ENCODE measurements around the gene KRT74. TPM values are rescaled to one million over a fixed set of nuclear protein-coding genes. Genes with fewer than 3 reads are reported as not detected.

Gene KRT74
- total and polyA plus RNA-seq, 9 of the 15 experiments (the other 6 are each of a cell fraction or from before 2014, with no cell fraction given), result not detected

- no peak overlapping the region for H3K4me2 ChIP-seq (ENCODE audit: insufficient read depth, low read length)
- intact Hi-C loops (cut with micrococcal nuclease), result no loop called here
Measured at GRCh38 chr12:52551216-52551865, 22.3 kb downstream of the KRT74 start.

More at GRCh38 chr12:52551216-52551865, 22.3 kb downstream of the KRT74 start:
- H3K4me1 ChIP-seq (replicated peaks in 1 of 2; ENCODE audit: control insufficient read depth in 2 of 2, insufficient read depth in 2 of 2, low read length in 2 of 2), result no peaks in the 10 kb centered on the region
- no peak for ATAC-seq
- no peak overlapping the region for H3K27ac ChIP-seq (ENCODE audit: extremely low read depth, low read depth, low read length)
- no peak overlapping the region for H3K4me3 ChIP-seq
- no peak overlapping the region for H2AFZ ChIP-seq (ENCODE audit: low read depth, low read length)
- ChIA-PET POLR2A (interaction anchor here (0.7 kb wide), 1 partner anchor 10 kb away, joined by 4 read pairs; no protein-coding TSS in a partner anchor), CTCF (ENCODE audit: low intra/inter-chr PET ratio) (no interaction called here)
- no TSS peak for BruUV-seq (replicated peaks)
- DNase-seq (ENCODE audit: extremely low read depth in 1 of 4, low spot score in 3 of 4), result no peak
- no peaks in the 10 kb centered on the region for H3K9me3 ChIP-seq (replicated peaks; ENCODE audit: control insufficient read depth, insufficient read depth, low read depth, low read length)
- peaks cover 18% of the 10 kb centered on the region; the same call in 1 of the 2 replicates for H4K20me1 ChIP-seq (replicated peaks; ENCODE audit: control insufficient read depth, insufficient read depth, low read length)
- FAIRE-seq, result no peak
- H3K9ac ChIP-seq (ENCODE audit: insufficient read depth in 1 of 2, low read depth in 2 of 2, low read length in 2 of 2), result no peak overlapping the region
- in situ Hi-C loops (cut with MboI), result no loop called here
- no peaks in the 10 kb centered on the region for H3K36me3 ChIP-seq (ENCODE audit: control insufficient read depth, insufficient read depth, low read length)
- no peaks in the 10 kb centered on the region for H3K79me2 ChIP-seq (ENCODE audit: control insufficient read depth, insufficient read depth, low read length)
- no peak for TF ChIP-seq MXI1 (IDR thresholded peaks at IDR 0.05; ENCODE audit: low read depth, low read length)
- TF ChIP-seq, protein P1, sequence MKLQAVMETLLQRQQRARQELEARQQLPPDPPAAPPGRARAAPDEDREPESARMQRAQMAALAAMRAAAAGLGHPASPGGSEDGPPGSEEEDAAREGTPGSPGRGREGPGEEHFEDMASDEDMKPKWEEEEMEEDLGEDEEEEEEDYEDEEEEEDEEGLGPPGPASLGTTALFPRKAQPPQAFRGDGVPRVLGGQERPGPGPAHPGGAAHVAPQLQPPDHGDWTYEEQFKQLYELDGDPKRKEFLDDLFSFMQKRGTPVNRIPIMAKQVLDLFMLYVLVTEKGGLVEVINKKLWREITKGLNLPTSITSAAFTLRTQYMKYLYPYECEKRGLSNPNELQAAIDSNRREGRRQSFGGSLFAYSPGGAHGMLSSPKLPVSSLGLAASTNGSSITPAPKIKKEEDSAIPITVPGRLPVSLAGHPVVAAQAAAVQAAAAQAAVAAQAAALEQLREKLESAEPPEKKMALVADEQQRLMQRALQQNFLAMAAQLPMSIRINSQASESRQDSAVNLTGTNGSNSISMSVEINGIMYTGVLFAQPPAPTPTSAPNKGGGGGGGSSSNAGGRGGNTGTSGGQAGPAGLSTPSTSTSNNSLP (IDR thresholded peaks at IDR 0.05; ENCODE audit: borderline replicate concordance, low read depth, low read length), result no peak
- TF ChIP-seq ZNF717 (CRISPR knock-in tag; IDR thresholded peaks at IDR 0.05), result no peak
- TF ChIP-seq EHMT2 (IDR thresholded peaks at IDR 0.05), result no peak
- no peak for TF ChIP-seq ZZZ3 (IDR thresholded peaks at IDR 0.05)
- no peak for TF ChIP-seq NONO (IDR thresholded peaks at IDR 0.05; ENCODE audit: low read depth in 2 of 2, low read length in 1 of 2)
- TF ChIP-seq SRSF3 (IDR thresholded peaks at IDR 0.05; ENCODE audit: insufficient read depth, low read length), result no peak
- no peak for TF ChIP-seq MCM7 (IDR thresholded peaks at IDR 0.05)
- TF ChIP-seq, protein P2, sequence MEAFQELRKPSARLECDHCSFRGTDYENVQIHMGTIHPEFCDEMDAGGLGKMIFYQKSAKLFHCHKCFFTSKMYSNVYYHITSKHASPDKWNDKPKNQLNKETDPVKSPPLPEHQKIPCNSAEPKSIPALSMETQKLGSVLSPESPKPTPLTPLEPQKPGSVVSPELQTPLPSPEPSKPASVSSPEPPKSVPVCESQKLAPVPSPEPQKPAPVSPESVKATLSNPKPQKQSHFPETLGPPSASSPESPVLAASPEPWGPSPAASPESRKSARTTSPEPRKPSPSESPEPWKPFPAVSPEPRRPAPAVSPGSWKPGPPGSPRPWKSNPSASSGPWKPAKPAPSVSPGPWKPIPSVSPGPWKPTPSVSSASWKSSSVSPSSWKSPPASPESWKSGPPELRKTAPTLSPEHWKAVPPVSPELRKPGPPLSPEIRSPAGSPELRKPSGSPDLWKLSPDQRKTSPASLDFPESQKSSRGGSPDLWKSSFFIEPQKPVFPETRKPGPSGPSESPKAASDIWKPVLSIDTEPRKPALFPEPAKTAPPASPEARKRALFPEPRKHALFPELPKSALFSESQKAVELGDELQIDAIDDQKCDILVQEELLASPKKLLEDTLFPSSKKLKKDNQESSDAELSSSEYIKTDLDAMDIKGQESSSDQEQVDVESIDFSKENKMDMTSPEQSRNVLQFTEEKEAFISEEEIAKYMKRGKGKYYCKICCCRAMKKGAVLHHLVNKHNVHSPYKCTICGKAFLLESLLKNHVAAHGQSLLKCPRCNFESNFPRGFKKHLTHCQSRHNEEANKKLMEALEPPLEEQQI (IDR thresholded peaks at IDR 0.05), result no peak
- TF ChIP-seq, protein P3, sequence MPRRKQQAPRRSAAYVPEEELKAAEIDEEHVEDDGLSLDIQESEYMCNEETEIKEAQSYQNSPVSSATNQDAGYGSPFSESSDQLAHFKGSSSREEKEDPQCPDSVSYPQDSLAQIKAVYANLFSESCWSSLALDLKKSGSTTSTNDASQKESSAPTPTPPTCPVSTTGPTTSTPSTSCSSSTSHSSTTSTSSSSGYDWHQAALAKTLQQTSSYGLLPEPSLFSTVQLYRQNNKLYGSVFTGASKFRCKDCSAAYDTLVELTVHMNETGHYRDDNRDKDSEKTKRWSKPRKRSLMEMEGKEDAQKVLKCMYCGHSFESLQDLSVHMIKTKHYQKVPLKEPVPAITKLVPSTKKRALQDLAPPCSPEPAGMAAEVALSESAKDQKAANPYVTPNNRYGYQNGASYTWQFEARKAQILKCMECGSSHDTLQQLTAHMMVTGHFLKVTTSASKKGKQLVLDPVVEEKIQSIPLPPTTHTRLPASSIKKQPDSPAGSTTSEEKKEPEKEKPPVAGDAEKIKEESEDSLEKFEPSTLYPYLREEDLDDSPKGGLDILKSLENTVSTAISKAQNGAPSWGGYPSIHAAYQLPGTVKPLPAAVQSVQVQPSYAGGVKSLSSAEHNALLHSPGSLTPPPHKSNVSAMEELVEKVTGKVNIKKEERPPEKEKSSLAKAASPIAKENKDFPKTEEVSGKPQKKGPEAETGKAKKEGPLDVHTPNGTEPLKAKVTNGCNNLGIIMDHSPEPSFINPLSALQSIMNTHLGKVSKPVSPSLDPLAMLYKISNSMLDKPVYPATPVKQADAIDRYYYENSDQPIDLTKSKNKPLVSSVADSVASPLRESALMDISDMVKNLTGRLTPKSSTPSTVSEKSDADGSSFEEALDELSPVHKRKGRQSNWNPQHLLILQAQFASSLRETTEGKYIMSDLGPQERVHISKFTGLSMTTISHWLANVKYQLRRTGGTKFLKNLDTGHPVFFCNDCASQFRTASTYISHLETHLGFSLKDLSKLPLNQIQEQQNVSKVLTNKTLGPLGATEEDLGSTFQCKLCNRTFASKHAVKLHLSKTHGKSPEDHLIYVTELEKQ (CRISPR knock-in tag; IDR thresholded peaks at IDR 0.05), result no peak
- no peak for TF ChIP-seq SOX6 (IDR thresholded peaks at IDR 0.05)
- no peak for TF ChIP-seq HOXB6 (CRISPR knock-in tag; IDR thresholded peaks at IDR 0.05; ENCODE audit: borderline replicate concordance)
- TF ChIP-seq ZBTB2 (IDR thresholded peaks at IDR 0.05), result no peak
- no peak for TF ChIP-seq RBM25 (IDR thresholded peaks at IDR 0.05; ENCODE audit: low read depth, low read length, severe bottlenecking)
- no peaks in the 10 kb centered on the region for H3K9me1 ChIP-seq (ENCODE audit: control insufficient read depth, insufficient read depth, low read length)
- WGBS (ENCODE audit: insufficient coverage, low coverage, missing lambda C conversion rate), result 2% methylated on average over 6 of the region's 6 CpGs
- H3K27me3 ChIP-seq (ENCODE audit: control insufficient read depth in 2 of 2, insufficient read depth in 2 of 2, low read length in 2 of 2), result peaks cover 5 to 70% of the 10 kb centered on the region in 2 experiments; a peak in 3 of 5 replicates
